Type B pancreatic cell (in vitro differentiated cells): ENCODE measurements around the gene S100A2. TPM values are rescaled to one million over a fixed set of nuclear protein-coding genes. Genes with fewer than 3 reads are reported as not detected.
"Not testable (repeated sequence)": the region's sequence is repeated elsewhere in the genome, so short reads cannot be mapped to it uniquely, and the experiment has no call there.

Experiments
- DNase-seq: peaks from one replicate; pipeline ENCODE4 v3.0.0; 2021; ENCODE audit warnings: mixed read lengths; ENCODE audit not compliant: unreplicated experiment; ENCODE audit errors: extremely low spot score
- H3K27ac Mint-ChIP-seq: 2 replicates; pipeline ENCODE4 v1.8.0; 2021; ENCODE audit warnings: mild to moderate bottlenecking, mixed read lengths
- H3K27me3 Mint-ChIP-seq: 2 replicates; pipeline ENCODE4 v1.8.0; 2021; ENCODE audit warnings: mixed read lengths
- H3K36me3 Mint-ChIP-seq: 2 replicates; pipeline ENCODE4 v1.8.0; 2021; ENCODE audit warnings: mixed read lengths
- H3K4me1 Mint-ChIP-seq: one replicate; pipeline ENCODE4 v1.8.0; 2021; ENCODE audit warnings: mixed read lengths; ENCODE audit not compliant: unreplicated experiment
- H3K4me3 Mint-ChIP-seq: 2 replicates; pipeline ENCODE4 v1.8.0; 2021; ENCODE audit warnings: mild to moderate bottlenecking, mixed read lengths
- H3K9me3 Mint-ChIP-seq: 2 replicates; pipeline ENCODE4 v1.8.0; 2021; ENCODE audit warnings: mixed read lengths
- CTCF ChIP-seq: fragments of 200-600 bp; sonication (generic); conservative IDR thresholded peaks from 2 replicates; pipeline ENCODE4 v1.5.0; 2021; ENCODE audit warnings: antibody characterized with exemption, mild to moderate bottlenecking
- total RNA-seq: library from RNA; stranded (reverse); gene quantifications from 2 replicates; pipeline ENCODE4 v1.2.1, GENCODE V29; 2021; ENCODE audit warnings: low replicate concordance

S100A2 gene
- total RNA-seq, 1 donor from 2014 or later: 0.75 TPM

DNA sequence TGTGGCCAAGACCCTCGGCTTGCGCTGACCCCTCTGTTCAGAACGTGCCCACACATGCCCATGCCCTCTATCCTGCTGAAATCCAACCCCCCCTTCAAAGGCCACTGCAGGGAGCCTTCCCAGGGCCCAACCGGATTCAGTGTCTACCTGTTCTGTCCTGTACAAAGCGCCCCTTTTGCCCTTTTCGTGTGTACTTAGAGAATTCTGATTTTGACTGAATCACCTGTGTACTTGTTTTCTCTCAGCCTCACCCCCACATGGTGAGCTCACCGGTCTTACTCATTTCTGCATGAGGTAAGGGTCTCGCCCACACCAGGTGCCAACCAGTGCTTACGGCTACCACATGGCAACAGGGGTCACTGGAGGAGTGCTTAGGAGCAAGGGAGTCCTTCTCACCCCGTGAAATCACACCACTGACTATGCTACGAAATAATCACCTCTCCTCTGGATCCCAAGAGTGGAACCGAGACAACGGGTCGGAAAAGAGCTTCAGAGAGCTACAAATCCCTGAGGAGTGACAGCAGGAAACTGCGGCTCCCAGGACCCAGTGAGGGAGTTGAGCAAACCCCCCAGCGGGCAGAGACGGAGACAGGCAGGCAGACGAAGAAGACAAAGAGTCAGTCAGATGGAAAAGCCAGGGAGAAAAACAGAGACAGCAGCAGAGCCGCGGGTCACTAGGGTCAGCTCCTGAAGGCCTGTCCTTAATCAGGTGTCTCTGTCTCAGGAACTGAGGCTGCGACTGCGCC is 2.1 kb upstream of the S100A2 start:
- no peak for TF ChIP-seq CTCF
- H3K27me3 Mint-ChIP-seq: no peaks in the 10 kb centered on the region
- peak overlapping the region; percentile 97 for H3K27ac Mint-ChIP-seq
- no peaks in the 10 kb centered on the region for H3K36me3 Mint-ChIP-seq
- H3K4me3 Mint-ChIP-seq: peak overlapping the region; percentile 81
- no peak for DNase-seq
- H3K4me1 Mint-ChIP-seq: peaks cover 43% of the 10 kb centered on the region
- no peaks in the 10 kb centered on the region for H3K9me3 Mint-ChIP-seq

DNA sequence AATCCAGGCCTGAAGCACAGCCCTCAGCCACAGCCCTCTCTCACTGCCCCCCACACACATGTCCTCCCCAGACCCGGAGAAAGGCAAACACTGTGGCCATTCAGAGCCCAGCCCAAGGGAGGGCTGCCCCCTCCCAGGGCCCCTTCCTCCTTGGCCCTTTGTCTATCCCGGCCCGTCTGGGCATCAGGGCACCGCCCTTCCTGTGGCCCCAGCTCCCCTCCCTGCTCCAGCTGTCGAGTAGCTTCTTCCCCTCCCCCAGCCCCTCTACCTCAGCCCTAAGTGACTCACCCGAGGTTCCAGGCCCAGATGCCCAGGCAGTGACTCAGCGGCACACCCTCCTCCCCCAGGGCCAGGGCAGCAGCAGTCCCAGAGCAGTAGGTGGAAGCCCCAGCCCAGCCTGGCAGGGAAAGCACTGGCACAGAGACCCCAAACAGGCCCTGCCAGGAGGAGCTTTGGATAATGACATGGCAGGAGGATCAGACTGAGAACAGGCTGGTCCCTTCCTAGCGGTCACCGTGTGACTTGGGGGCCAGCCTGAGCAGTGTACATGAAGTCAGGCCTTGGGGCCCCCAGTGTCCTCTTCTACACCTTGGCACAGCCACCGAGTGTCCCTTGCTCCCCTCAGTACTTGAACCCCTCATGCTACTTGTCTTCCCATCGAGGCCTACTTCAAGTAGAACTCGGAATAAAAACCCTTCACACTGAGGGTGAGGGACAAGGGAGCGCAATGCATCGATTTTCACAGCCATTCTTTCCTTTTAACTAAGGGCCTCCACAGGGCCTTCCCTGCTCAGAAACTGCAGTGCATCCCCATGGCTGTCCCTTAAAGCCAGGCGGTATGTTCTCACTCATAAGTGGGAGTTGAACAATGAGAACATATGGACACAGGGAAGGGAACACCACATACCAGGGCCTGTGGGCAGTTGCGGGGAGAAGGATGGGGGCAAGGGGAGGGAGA is 1.0 kb upstream of the S100A2 start:
- Mint-ChIP-seq H3K27me3 (no peaks in the 10 kb centered on the region), H3K4me1 (peaks cover 43% of the 10 kb centered on the region)

DNA sequence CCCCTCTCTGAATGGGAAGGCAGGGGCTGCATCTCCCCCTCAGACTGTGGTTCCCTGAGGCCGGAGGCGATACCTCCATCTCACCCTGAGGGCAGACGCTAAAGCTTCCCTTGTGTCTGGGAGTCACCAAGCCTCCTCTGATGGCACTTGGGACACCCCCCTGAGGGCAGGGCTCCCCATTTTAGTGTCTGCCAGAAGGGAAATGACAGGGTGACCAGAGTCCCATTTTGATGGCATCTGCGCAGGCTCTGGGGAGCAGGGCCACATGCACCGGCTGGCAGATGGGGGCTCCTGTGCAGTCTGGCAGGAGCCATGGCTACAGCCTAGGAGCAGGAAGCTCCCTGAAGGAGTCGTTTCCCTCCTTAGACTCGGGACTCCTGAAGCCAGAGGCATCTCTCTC is 1.7 kb downstream of the S100A2 start:
- peaks cover 28% of the 10 kb centered on the region for H3K4me1 Mint-ChIP-seq
- DNase-seq: no peak
- no peaks in the 10 kb centered on the region for H3K36me3 Mint-ChIP-seq
- H3K27ac Mint-ChIP-seq: no peak overlapping the region
- no peaks in the 10 kb centered on the region for H3K27me3 Mint-ChIP-seq
- H3K9me3 Mint-ChIP-seq: no peaks in the 10 kb centered on the region
- no peak for TF ChIP-seq CTCF
- H3K4me3 Mint-ChIP-seq: no peak overlapping the region

More for the DNA sequence above, 1.0 kb upstream of the S100A2 start:
- DNase-seq: no peak
- no peak for TF ChIP-seq CTCF
- peak overlapping the region; percentile 99 for H3K27ac Mint-ChIP-seq
- peak overlapping the region; percentile 59 for H3K4me3 Mint-ChIP-seq
- no peaks in the 10 kb centered on the region for H3K9me3 Mint-ChIP-seq
- H3K36me3 Mint-ChIP-seq: no peaks in the 10 kb centered on the region

DNA sequence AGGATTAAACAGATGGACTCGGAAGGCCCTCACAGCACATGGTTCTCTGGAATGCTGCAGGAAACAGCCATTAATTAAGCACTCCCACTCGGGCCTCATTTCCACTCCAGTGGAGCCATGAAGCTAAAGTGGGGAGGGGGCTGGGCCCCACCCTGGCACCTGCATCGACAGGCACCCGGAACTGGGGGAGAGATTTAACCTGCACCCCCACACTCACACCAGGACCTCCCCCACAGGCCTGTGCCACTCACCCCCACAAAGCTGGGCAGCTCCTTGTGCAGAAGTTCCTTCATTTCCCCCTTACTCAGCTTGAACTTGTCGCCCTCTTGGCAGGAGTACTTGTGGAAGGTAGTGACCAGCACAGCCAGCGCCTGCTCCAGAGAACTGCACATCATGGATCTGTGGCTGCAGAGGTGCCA is 2.2 kb downstream of the S100A2 start:
- H3K4me1 Mint-ChIP-seq: peaks cover 23% of the 10 kb centered on the region
- H3K36me3 Mint-ChIP-seq: no peaks in the 10 kb centered on the region
- H3K4me3 Mint-ChIP-seq: no peak overlapping the region
- no peaks in the 10 kb centered on the region for H3K9me3 Mint-ChIP-seq
- H3K27ac Mint-ChIP-seq: no peak overlapping the region
- no peak for TF ChIP-seq CTCF
- DNase-seq: no peak
- no peaks in the 10 kb centered on the region for H3K27me3 Mint-ChIP-seq

- H3K27ac Mint-ChIP-seq, H3K4me3 Mint-ChIP-seq, H3K36me3 Mint-ChIP-seq, H3K27me3 Mint-ChIP-seq, H3K9me3 Mint-ChIP-seq, DNase-seq: not testable (repeated sequence)
- peaks cover 12% of the 10 kb centered on the region for H3K4me1 Mint-ChIP-seq
These were observed 3.6 kb downstream of the S100A2 start for GRCh38 chr1:153562021-153562420.

- Mint-ChIP-seq H3K9me3 (no peaks in the 10 kb centered on the region), H3K36me3 (no peaks in the 10 kb centered on the region), H3K4me1 (peaks cover 7% of the 10 kb centered on the region), H3K27me3 (no peaks in the 10 kb centered on the region), H3K4me3 (no peak overlapping the region), H3K27ac (peak overlapping the region; percentile 13)
- DNase-seq: no peak
- TF ChIP-seq CTCF: no peak
These were observed 4.1 kb downstream of the S100A2 start for GRCh38 chr1:153561466-153561985.
